SIG-M5 (cell line): ENCODE results near the gene HSD17B14.
A peak's percentile ranks its signal among the peaks of the same experiment; 100 is the strongest.
"Not testable (repeated sequence)": the region's sequence is repeated elsewhere in the genome, so short reads cannot be mapped to it uniquely, and the experiment has no call there.

ENCODE experiments used
- DNase-seq: peaks from one replicate; lab custom pipeline; 2025; lab: John Stamatoyannopoulos, UW

The HSD17B14 gene

GRCh38 chr19:48836089-48837017 is at the start of gene HSD17B14:
HSD17B14 (minus strand) TSS chr19:48836491; CDS start chr19:48836411, 80 bp downstream.
- DNase-seq = no peak

DNA sequence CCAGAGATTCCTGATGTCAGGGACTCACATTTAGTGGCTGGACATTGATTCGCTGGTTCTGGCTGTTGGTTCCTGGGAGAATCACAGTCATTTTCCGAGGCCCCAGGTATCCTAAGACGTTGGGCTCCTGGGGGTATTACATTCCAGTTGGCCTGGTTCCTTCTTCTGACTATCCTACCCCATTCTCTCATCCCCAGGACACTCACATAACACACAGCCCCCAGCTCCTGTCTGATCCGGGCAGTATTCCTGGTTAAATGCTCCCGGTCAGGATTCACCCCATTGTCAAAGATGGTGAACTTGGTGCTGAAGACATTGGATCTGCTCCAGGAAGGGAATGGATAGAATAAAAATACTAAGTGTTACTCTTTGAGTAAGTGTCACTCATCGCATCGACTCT is 47.4 kb upstream of the HSD17B14 start:
- no peak for DNase-seq

GRCh38 chr19:48881741-48882657 is 45.7 kb upstream of the HSD17B14 start:
- no peak for DNase-seq

DNA sequence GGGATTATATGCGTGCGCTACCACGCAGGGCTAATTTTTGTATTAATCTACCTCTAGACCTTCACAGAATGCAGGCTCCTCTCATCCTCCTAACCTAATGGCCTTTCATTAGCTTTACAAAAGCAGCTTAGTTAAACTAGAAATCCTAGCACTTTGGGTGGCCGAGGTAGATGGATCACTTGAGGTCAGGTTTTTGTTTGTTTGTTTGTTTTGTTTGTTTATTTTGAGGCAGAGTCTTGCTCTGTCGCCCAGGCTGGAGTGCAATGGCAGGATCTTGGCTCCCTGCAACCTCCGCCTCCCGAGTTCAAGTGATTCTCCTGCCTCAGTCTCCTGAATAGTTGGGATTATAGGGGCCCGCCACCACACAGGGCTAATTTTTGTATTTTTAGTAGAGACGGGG is 43.4 kb upstream of the HSD17B14 start:
- not testable (repeated sequence) for DNase-seq

DNA sequence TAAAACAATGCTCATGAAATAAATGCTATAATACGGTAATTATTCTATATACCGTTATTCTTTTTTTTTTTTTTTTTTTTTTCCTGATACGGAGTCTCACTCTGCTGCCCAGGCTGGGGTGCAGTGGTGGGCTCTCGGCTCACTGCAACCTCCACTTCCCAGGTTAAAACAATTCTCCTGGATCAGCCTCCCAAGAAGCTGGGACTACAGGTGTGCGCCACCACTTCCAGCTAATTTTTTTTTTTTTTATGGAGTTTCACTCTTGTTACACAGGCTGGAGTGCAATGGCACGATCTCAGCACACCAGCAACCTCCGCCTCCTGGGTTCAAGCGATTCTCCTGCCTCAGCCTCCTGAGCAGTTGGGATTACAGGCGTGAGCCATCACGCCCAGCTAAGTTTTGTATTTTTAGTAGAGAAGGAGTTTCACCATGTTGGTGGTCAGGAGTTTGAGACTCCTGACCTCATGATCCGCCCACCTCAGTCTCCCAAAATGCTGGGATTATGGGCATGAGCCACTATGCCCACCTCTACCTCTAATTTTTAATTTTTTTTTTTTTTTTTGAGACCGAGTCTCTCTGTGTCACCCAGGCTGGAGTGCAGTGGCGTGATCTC is 42.8 kb upstream of the HSD17B14 start:
- DNase-seq = no peak

DNA sequence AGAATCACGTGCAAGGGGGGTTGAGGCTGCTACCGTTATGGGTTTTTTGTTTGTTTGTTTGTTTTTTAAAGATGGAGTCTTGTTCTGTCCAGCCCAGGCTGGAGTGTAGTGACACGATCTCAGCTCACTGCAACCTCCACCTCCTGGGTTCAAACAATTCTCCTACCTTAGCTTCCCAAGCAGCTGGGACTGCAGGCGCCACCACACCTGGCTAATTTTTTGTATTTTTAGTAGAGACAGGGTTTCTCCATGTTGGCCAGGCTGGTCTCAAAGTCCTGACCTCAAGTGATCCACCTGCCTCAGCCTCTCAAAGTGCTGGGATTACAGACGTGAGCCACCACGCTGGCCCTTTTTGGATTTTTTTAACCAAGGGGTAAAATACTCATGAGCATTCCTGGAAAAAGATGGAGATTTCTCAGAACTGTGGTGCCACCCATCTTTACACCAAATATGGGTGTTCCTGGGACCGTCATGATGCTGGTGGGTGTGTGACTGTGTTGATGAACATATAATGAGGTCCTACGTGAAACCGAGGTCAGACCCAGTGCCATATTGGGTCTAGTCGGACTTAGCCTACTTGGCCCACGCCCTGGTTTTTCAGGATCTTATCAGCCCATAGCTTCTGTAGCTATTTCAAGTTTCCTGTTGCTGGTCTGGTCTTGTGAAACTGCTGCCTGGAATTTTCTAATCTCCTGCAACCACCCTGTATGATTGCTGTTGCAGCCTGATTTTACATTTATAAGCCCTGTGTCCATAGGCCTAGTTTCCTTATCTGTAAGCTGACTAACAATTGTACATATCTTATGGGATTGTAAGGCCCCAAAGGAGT is 42.1 kb upstream of the HSD17B14 start:
- no peak for DNase-seq

GRCh38 chr19:48877855-48878195 is 41.5 kb upstream of the HSD17B14 start:
- no peak for DNase-seq

DNA sequence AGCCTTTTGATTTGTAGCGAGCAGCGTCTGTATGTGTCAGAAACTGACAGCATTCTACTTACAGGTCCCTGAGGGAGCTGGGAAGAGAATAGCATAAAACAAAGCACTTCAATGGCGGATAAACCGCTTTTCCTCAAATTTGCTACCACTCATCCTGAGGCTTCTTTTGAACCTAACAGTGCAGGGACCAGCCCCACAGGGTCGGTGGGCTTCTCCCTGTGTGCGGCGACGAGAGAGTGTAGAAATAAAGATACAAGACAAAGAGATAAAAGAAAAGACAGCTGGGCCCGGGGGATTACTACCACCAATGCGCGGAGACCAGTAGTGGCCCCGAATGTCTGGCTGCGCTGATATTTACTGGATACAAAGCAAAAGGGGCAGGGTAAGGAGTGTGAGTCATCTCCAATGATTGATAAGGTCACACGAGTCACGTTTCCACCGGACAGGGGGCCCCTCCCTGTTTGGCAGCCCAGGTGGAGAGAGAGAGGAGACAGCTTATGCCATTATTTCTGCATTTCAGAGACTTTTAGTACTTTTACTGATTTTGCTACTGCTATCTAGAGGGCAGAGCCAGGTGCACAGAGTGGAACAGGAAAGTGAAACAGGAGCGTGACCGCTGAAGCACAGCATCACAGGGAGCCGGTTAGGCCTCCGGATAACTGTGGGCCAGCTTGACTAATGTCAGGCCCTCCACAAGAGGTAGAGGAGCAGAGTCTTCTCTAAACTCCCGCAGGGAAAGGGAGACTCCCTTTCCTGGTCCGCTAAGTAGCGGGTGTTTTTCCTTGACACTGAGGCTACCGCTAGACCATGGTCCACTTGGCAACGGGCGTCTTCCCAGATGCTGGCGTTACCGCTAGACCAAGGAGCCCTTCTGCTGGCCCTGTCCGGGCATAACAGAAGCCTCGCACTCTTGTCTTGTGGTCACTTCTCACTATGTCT is 40.0 kb upstream of the HSD17B14 start:
- not testable (repeated sequence) for DNase-seq

GRCh38 chr19:48874303-48875135 is 38.2 kb upstream of the HSD17B14 start:
- DNase-seq = no peak

GRCh38 chr19:48873476-48874302 is 37.4 kb upstream of the HSD17B14 start:
- DNase-seq = no peak

- peak; percentile 67 for DNase-seq
These were observed 36.7 kb upstream of the HSD17B14 start for GRCh38 chr19:48872884-48873475.

DNA sequence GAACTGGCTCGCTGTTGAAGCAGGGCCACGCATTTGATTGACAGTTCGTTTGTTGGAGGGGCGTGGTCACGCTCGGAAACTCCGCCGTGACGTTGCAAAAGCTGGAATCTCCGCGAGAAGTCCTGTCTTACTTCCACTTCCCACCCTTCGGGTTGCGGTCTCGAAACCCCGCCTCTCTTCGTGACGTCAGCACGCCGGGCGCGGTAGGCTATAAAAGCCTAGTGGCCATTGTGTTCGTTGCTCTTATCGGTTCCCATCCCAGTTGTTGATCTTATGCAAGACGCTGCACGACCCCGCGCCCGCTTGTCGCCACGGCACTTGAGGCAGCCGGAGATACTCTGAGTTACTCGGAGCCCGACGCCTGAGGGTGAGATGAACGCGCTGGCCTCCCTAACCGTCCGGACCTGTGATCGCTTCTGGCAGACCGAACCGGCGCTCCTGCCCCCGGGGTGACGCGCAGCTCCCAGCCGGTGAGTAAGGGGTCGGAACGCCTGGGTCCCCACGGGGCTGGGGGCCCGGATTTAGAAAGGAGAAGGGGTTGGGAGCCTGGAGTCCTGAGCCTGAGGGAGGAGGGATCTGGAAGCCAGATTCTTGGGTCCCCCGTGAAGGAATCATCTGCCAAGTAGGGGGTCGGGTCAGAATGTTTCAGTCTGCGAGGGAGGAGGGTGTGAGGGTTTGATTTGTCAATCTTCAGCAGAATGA is 36.0 kb upstream of the HSD17B14 start, which contains the start of gene PPP1R15A:
Gene PPP1R15A, plus strand, starts transcription at position 240 of the 702 bp plus-strand sequence. CDS start 813 bp downstream, outside the sequence.
- peak; percentile 73 for DNase-seq

GRCh38 chr19:48871471-48872181 is 35.3 kb upstream of the HSD17B14 start:
- not testable (repeated sequence) for DNase-seq

DNA sequence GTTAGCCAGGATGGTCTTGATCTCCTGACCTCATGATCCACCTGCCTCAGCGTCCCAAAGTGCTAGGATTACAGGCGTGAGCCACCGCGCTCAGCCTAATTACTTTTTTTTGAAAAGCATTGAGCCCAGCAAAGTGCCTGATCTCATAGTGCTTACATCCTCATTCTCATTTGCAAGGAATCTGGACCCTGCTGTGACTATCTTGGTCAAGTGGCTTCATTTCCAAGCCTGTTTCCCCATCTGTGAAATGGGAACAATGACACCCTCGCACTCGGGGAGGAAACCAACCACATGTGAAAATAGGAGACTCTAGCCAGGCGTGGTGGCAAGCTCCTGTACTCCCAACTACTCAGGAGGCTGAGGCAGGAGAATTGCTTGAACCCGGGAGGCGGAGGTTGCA is 33.8 kb upstream of the HSD17B14 start:
- DNase-seq = no peak

DNA sequence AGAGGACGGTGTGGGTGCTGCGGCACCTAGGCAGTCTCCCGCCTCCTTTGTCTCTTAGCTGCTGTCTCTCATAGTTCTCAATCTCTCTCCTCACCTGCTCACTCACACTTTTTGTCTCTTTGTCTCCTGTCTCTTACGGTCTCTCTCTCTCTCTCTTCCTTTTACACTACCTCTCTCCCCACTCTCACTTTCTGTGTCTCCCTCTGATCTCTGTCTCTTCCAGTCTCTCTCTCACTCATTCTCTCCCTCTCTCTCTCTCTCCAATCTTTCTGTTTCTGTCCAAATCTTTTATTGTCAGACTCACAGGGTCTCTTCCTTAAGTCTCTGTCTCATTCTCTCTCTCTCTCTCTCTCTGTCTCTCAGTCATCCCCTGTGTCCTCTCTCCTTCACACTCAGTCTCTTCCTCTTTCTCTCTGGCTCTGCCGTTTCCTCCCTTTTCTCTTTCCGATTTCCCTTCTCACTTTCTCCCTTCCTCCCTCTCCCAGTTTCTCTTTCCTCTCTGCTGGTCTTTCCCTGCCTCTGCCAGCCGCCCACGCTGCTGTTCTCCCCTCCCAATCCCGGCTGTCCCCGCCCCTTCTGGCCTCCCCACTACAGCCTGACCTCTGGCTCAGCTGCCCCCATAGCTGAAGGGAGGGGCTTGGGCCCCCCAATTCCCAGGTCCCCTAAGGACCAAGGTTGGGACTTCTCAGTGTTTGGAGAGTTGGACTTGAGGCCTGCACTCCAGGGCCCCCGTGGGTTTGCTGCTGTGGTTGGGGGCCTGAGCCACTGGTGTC is 32.0 kb upstream of the HSD17B14 start, which contains the start of gene PLEKHA4:
Gene PLEKHA4, minus strand, starts transcription at position 504 of the 773 bp plus-strand sequence. CDS start 997 bp downstream, outside the sequence.
- no peak for DNase-seq

- no peak for DNase-seq
These were observed 31.4 kb upstream of the HSD17B14 start for GRCh38 chr19:48867746-48868113.
